ENCODE results near the gene STX8.

GRCh38 chr17:9203771-9204425, 371.7 kb downstream of the STX8 start:
- TF ChIP-seq FOXM1 (IDR thresholded peaks at IDR 0.05; ENCODE audit: borderline replicate concordance) (no peak), PKNOX1 (IDR thresholded peaks at IDR 0.05) (no peak), L3MBTL2 (conservative IDR thresholded peaks at IDR 0.05) (no peak), ELF4 (IDR thresholded peaks at IDR 0.05) (no peak), BHLHE40 (IDR thresholded peaks at IDR 0.05; ENCODE audit: borderline replicate concordance) (no peak)
